OCI-LY7 (cell line): Measurements from ENCODE around the gene PEX7. TPM values are rescaled to one million over a fixed set of nuclear protein-coding genes. Genes with fewer than 3 reads are reported as not detected.

Experiments
- BruUV-seq: library from RNA; stranded (reverse); fragments of 400-500 nt; replicated peaks from 2 replicates; lab custom pipeline; 2021; lab: Mats Ljungman, UMichigan
- CTCF ChIA-PET: fragments of 300-600 bp; sonication (Branson Sonifier 250); formaldehyde crosslinking; loops from one replicate; lab custom pipeline; 2022; ENCODE audit warnings: antibody characterized with exemption; ENCODE audit not compliant: unreplicated experiment; lab: Charles Lee
- POLR2A ChIA-PET: fragments of 300-600 bp; sonication (Branson Sonifier 250); formaldehyde crosslinking; loops from one replicate; lab custom pipeline; 2022; ENCODE audit warnings: antibody characterized with exemption; lab: Charles Lee
- DNase-seq: peaks from one replicate; pipeline ENCODE4 v3.0.0-alpha.2; 2015; ENCODE audit warnings: low spot score
- H2AFZ ChIP-seq: fragments of 200-600 bp; sonication (generic), shearing (Covaris generic); 2 replicates; pipeline ENCODE4 v1.6.1; 2014; ENCODE audit warnings: mild to moderate bottlenecking, antibody characterized with exemption, low read length, moderate library complexity
- H3K27ac ChIP-seq: fragments of 200-600 bp; sonication (generic); 2 replicates; pipeline ENCODE4 v1.5.1; 2014; ENCODE audit warnings: mixed run types, low read depth, mild to moderate bottlenecking, moderate library complexity, low read length, inconsistent platforms; ENCODE audit not compliant: poor library complexity, severe bottlenecking
- H3K36me3 ChIP-seq: fragments of 200-600 bp; sonication (generic); 2 replicates; pipeline ENCODE4 v1.6.1; 2014; ENCODE audit warnings: mild to moderate bottlenecking, antibody characterized with exemption, low read length, moderate library complexity, mixed read lengths; ENCODE audit not compliant: insufficient read depth
- H3K4me1 ChIP-seq: fragments of 200-600 bp; sonication (generic); 2 replicates; pipeline ENCODE4 v1.5.1; 2014; ENCODE audit warnings: mild to moderate bottlenecking, low read length; ENCODE audit not compliant: insufficient read depth, poor library complexity, severe bottlenecking
- H3K4me2 ChIP-seq: fragments of 200-600 bp; sonication (generic); 2 replicates; pipeline ENCODE4 v1.6.1; 2014; ENCODE audit warnings: mild to moderate bottlenecking, low read length
- H3K4me3 ChIP-seq: fragments of 200-600 bp; sonication (generic); 2 replicates; pipeline ENCODE4 v1.5.1; 2014; ENCODE audit warnings: mild to moderate bottlenecking, low read depth, low read length; ENCODE audit not compliant: poor library complexity, severe bottlenecking
- H3K79me2 ChIP-seq: fragments of 200-600 bp; sonication (generic); 2 replicates; pipeline ENCODE4 v1.6.1; 2016; ENCODE audit warnings: low read depth, mild to moderate bottlenecking, low read length, moderate library complexity, mixed read lengths; ENCODE audit not compliant: insufficient read depth
- H3K9me2 ChIP-seq: fragments of 200-600 bp; sonication (generic); 2 replicates; pipeline ENCODE4 v1.6.1; 2016; ENCODE audit warnings: mild to moderate bottlenecking, low read length, mixed read lengths; ENCODE audit not compliant: insufficient read depth
- H3K9me3 ChIP-seq: fragments of 200-600 bp; sonication (generic); 2 replicates; pipeline ENCODE4 v1.6.1; 2014; ENCODE audit warnings: mild to moderate bottlenecking, mixed run types, low read length, mixed read lengths
- H4K20me1 ChIP-seq: fragments of 200-600 bp; sonication (generic); 2 replicates; pipeline ENCODE4 v1.6.1; 2014; ENCODE audit warnings: mild to moderate bottlenecking, antibody characterized with exemption, low read length, moderate library complexity, mixed read lengths; ENCODE audit not compliant: insufficient read depth
- EZH2phosphoT487 ChIP-seq: fragments of 200-600 bp; sonication (generic); IDR thresholded peaks from 2 replicates; pipeline ENCODE4 v1.6.1; 2018; ENCODE audit warnings: low read depth, borderline replicate concordance, mild to moderate bottlenecking, mixed run types, antibody characterized with exemption, low read length, moderate library complexity, mixed read lengths
- intact Hi-C: fragments of 100-400 bp; cut with micrococcal nuclease; formaldehyde crosslinking; loops from one replicate; pipeline ENCODE4 v1.10.0; 2022; ENCODE audit not compliant: unreplicated experiment
- total RNA-seq, 2 experiments: library from RNA; depleted of rRNA in 1 of 2; stranded (reverse); fragments of >200 nt in 1 of 2; shearing (Covaris generic) in 1 of 2; gene quantifications; 2 replicates each; pipeline ENCODE4 v1.2.3, GENCODE V29; 2014 to 2022
- TF ChIP-seq, protein P1 (sequence below): fragments of 200-600 bp; sonication (generic); conservative IDR thresholded peaks from 2 replicates; pipeline ENCODE4 v1.5.1; 2014; ENCODE audit warnings: mild to moderate bottlenecking, antibody characterized with exemption, low read length, moderate library complexity, mixed read lengths

The PEX7 gene
- total RNA-seq, 2 experiments from 2014 or later = 5.8 to 8.4 TPM

DNA sequence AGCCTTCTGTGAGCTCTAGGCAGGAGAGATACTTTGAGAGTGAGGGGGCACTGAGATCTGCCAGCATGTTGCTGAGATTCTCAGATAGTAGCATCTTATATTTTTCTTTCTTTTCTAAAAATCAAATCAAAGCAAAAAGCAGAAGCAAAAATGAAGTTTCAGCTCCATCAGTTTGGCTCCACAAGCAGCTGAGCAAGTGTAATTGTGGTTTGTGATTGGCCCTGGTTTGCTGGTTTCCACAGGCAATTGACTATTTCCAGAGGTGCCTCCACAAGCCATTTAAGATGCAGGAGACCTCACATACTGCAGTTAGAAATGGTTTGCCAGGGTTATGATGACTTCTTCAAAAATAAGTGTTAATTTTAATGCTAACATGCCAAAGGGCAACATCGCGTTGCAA, 104.0 kb downstream of the PEX7 start:
- H3K9me2 ChIP-seq = no peaks in the 10 kb centered on the region
- H2AFZ ChIP-seq = no peak overlapping the region
- ChIA-PET CTCF (no interaction called here), POLR2A (interaction anchor here (0.6 to 0.9 kb wide), 4 partner anchors 23 to 583 kb away, joined by 3 read pairs; no protein-coding TSS in a partner anchor)
- no peak overlapping the region for H3K4me3 ChIP-seq
- H3K4me2 ChIP-seq = no peak overlapping the region
- no peak overlapping the region for H3K27ac ChIP-seq
- no peak for DNase-seq
- no peaks in the 10 kb centered on the region for H4K20me1 ChIP-seq
- TF ChIP-seq, protein P1, sequence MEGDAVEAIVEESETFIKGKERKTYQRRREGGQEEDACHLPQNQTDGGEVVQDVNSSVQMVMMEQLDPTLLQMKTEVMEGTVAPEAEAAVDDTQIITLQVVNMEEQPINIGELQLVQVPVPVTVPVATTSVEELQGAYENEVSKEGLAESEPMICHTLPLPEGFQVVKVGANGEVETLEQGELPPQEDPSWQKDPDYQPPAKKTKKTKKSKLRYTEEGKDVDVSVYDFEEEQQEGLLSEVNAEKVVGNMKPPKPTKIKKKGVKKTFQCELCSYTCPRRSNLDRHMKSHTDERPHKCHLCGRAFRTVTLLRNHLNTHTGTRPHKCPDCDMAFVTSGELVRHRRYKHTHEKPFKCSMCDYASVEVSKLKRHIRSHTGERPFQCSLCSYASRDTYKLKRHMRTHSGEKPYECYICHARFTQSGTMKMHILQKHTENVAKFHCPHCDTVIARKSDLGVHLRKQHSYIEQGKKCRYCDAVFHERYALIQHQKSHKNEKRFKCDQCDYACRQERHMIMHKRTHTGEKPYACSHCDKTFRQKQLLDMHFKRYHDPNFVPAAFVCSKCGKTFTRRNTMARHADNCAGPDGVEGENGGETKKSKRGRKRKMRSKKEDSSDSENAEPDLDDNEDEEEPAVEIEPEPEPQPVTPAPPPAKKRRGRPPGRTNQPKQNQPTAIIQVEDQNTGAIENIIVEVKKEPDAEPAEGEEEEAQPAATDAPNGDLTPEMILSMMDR = no peak
- no peak for TF ChIP-seq EZH2phosphoT487
- intact Hi-C loops = no loop called here
- no TSS peak for BruUV-seq
- H3K9me3 ChIP-seq = no peaks in the 10 kb centered on the region
- no peaks in the 10 kb centered on the region for H3K36me3 ChIP-seq
- no peaks in the 10 kb centered on the region for H3K4me1 ChIP-seq
- no peaks in the 10 kb centered on the region for H3K79me2 ChIP-seq

- no peak overlapping the region for H3K27ac ChIP-seq
- H3K36me3 ChIP-seq = no peaks in the 10 kb centered on the region
- no peak overlapping the region for H3K4me3 ChIP-seq
- intact Hi-C loops = no loop called here
- peak; percentile 13 for DNase-seq
- H2AFZ ChIP-seq = no peak overlapping the region
- no peak for TF ChIP-seq EZH2phosphoT487
- TF ChIP-seq, protein P1 = peak; percentile 50; the same call in 1 of the 2 replicates
- H3K79me2 ChIP-seq = no peaks in the 10 kb centered on the region
- POLR2A ChIA-PET = interaction anchor here (1.0 kb wide), 1 partner anchor 24 kb away, joined by 3 read pairs; no protein-coding TSS in a partner anchor
- H3K4me2 ChIP-seq = no peak overlapping the region
- no peaks in the 10 kb centered on the region for H3K9me2 ChIP-seq
- BruUV-seq = no TSS peak
- H3K9me3 ChIP-seq = no peaks in the 10 kb centered on the region
- no peaks in the 10 kb centered on the region for H4K20me1 ChIP-seq
- no peaks in the 10 kb centered on the region for H3K4me1 ChIP-seq
- CTCF ChIA-PET = no interaction called here
These were observed 104.9 kb downstream of the PEX7 start for GRCh38 chr6:136927292-136927691.

GRCh38 chr6:136930528-136930927, 108.1 kb downstream of the PEX7 start:
- Histone ChIP-seq H3K27ac (no peak overlapping the region), H3K9me2 (no peaks in the 10 kb centered on the region), H2AFZ (no peak overlapping the region), H3K79me2 (no peaks in the 10 kb centered on the region), H3K9me3 (no peaks in the 10 kb centered on the region), H3K4me3 (no peak overlapping the region), H3K36me3 (no peaks in the 10 kb centered on the region), H4K20me1 (no peaks in the 10 kb centered on the region), H3K4me1 (no peaks in the 10 kb centered on the region), H3K4me2 (no peak overlapping the region)
- BruUV-seq = no TSS peak
- DNase-seq = no peak
- no peak for TF ChIP-seq EZH2phosphoT487
- TF ChIP-seq, protein P1 = no peak
- intact Hi-C loops = no loop called here
- CTCF ChIA-PET = no interaction called here
- POLR2A ChIA-PET = no interaction called here
